WTC11 (cell line): ENCODE data around the gene SLC16A10. TPM values are rescaled to one million over a fixed set of nuclear protein-coding genes. Genes with fewer than 3 reads are reported as not detected.

Experiments used
- ATAC-seq: fragments of 200-7000 bp; cut with Tn5 transposase; 2 replicates; pipeline ENCODE4 v1.10.0; 2021; ENCODE audit warnings: mild to moderate bottlenecking, moderate library complexity
- CTCF ChIA-PET: fragments of 300-600 bp; sonication (Branson Sonifier 250); formaldehyde crosslinking; loops from one replicate; lab custom pipeline; 2021; ENCODE audit warnings: antibody characterized with exemption; lab: Charles Lee
- POLR2A ChIA-PET: fragments of 350-600 bp; sonication (Branson Sonifier 250); formaldehyde crosslinking; loops from one replicate; lab custom pipeline; 2021; ENCODE audit warnings: antibody characterized with exemption; lab: Charles Lee
- DNase-seq: peaks from one replicate; pipeline ENCODE4 v3.0.0; 2021; ENCODE audit warnings: low spot score
- H3K27ac Mint-ChIP-seq: 2 replicates; pipeline ENCODE4 v1.8.0; 2021; ENCODE audit warnings: mixed read lengths
- H3K27me3 Mint-ChIP-seq: 2 replicates; pipeline ENCODE4 v1.8.0; 2021; ENCODE audit warnings: low read depth, mild to moderate bottlenecking, moderate library complexity, mixed read lengths
- H3K36me3 Mint-ChIP-seq: 2 replicates; pipeline ENCODE4 v1.8.0; 2021; ENCODE audit warnings: mixed read lengths
- H3K4me1 Mint-ChIP-seq: 2 replicates; pipeline ENCODE4 v1.8.0; 2022; ENCODE audit warnings: mixed read lengths
- H3K4me3 Mint-ChIP-seq: 2 replicates; pipeline ENCODE4 v1.8.0; 2021; ENCODE audit warnings: mild to moderate bottlenecking, moderate library complexity, mixed read lengths
- H3K9me3 Mint-ChIP-seq: 2 replicates; pipeline ENCODE4 v1.8.0; 2021; ENCODE audit warnings: mixed read lengths
- ATF3 ChIP-seq: sonication (generic); formaldehyde crosslinking; conservative IDR thresholded peaks from 2 replicates; pipeline ENCODE4 v1.8.1; 2022; ENCODE audit warnings: mild to moderate bottlenecking, missing genetic modification reagents
- E2F1 ChIP-seq: sonication (generic); formaldehyde crosslinking; IDR thresholded peaks from 2 replicates; pipeline ENCODE4 v1.8.0; 2022; ENCODE audit warnings: mild to moderate bottlenecking, missing genetic modification reagents
- IRF2 ChIP-seq: sonication (generic); formaldehyde crosslinking; IDR thresholded peaks from 2 replicates; pipeline ENCODE4 v1.8.0; 2022; ENCODE audit warnings: low read depth, missing genetic modification reagents, borderline replicate concordance
- JAZF1 ChIP-seq: fragments of 250-450 bp; sonication (Bioruptor Pico); IDR thresholded peaks from 2 replicates; pipeline ENCODE4 v1.9.0; 2021; ENCODE audit warnings: moderate library complexity, mild to moderate bottlenecking, inconsistent platforms
- KAT7 ChIP-seq: sonication (generic); formaldehyde crosslinking; IDR thresholded peaks from 2 replicates; pipeline ENCODE4 v1.8.1; 2023; ENCODE audit warnings: missing genetic modification reagents, mild to moderate bottlenecking, borderline replicate concordance
- NFATC4 ChIP-seq: fragments of 250-450 bp; sonication (Bioruptor Pico); IDR thresholded peaks from 2 replicates; pipeline ENCODE4 v1.9.0; 2021; ENCODE audit warnings: mild to moderate bottlenecking
- OVOL2 ChIP-seq: fragments of 250-450 bp; sonication (Bioruptor Pico); IDR thresholded peaks from 2 replicates; pipeline ENCODE4 v1.9.0; 2021; ENCODE audit warnings: mild to moderate bottlenecking, borderline replicate concordance
- PRRX2 ChIP-seq: fragments of 250-450 bp; sonication (Bioruptor Pico); IDR thresholded peaks from 2 replicates; pipeline ENCODE4 v1.8.0; 2021; ENCODE audit warnings: mild to moderate bottlenecking
- SOX15 ChIP-seq: fragments of 250-450 bp; sonication (Bioruptor Pico); IDR thresholded peaks from 2 replicates; pipeline ENCODE4 v1.9.0; 2021; ENCODE audit warnings: mild to moderate bottlenecking
- ZBTB43 ChIP-seq: sonication (generic); formaldehyde crosslinking; IDR thresholded peaks from 2 replicates; pipeline ENCODE4 v1.8.1; 2023; ENCODE audit warnings: mild to moderate bottlenecking, missing genetic modification reagents
- ZNF232 ChIP-seq: sonication (generic); formaldehyde crosslinking; IDR thresholded peaks from 2 replicates; pipeline ENCODE4 v1.8.0; 2022; ENCODE audit warnings: mild to moderate bottlenecking, missing genetic modification reagents
- ZNF317 ChIP-seq: sonication (generic); formaldehyde crosslinking; IDR thresholded peaks from 2 replicates; pipeline ENCODE4 v1.8.1; 2023; ENCODE audit warnings: low read depth, mild to moderate bottlenecking, moderate library complexity, missing genetic modification reagents, borderline replicate concordance
- ZNF425 ChIP-seq: fragments of 250-450 bp; sonication (Bioruptor Pico); conservative IDR thresholded peaks from 2 replicates; pipeline ENCODE4 v1.9.0; 2021; ENCODE audit warnings: mild to moderate bottlenecking
- total RNA-seq: library from RNA; stranded (reverse); gene quantifications from 3 replicates; pipeline ENCODE4 v1.2.3, GENCODE V29; 2021
- TF ChIP-seq, protein P1 (sequence below): fragments of 200-600 bp; IDR thresholded peaks from 2 replicates; pipeline ENCODE4 v1.8.0; 2022; ENCODE audit warnings: antibody characterized with exemption
- TF ChIP-seq, protein P2 (sequence below): sonication (generic); formaldehyde crosslinking; IDR thresholded peaks from 2 replicates; pipeline ENCODE4 v1.8.1; 2023; ENCODE audit warnings: mild to moderate bottlenecking, moderate library complexity, missing genetic modification reagents
- TF ChIP-seq, protein P3 (sequence below): sonication (generic); formaldehyde crosslinking; IDR thresholded peaks from 2 replicates; pipeline ENCODE4 v1.8.0; 2023; ENCODE audit warnings: mild to moderate bottlenecking, missing genetic modification reagents
- TF ChIP-seq, protein P4 (sequence below): sonication (generic); formaldehyde crosslinking; conservative IDR thresholded peaks from 2 replicates; pipeline ENCODE4 v1.8.1; 2023; ENCODE audit warnings: mild to moderate bottlenecking, low read depth, missing genetic modification reagents, moderate library complexity

The SLC16A10 gene
- total RNA-seq, 1 experiment from 2014 or later: 18.4 TPM

GRCh38 chr6:111114482-111114881 is 27.2 kb downstream of the SLC16A10 start:
- ATAC-seq: no peak
- no peak for DNase-seq
- Mint-ChIP-seq H3K4me3 (no peak overlapping the region), H3K4me1 (peaks cover 16% of the 10 kb centered on the region), H3K9me3 (no peaks in the 10 kb centered on the region), H3K27ac (no peak overlapping the region), H3K36me3 (no peaks in the 10 kb centered on the region), H3K27me3 (no peaks in the 10 kb centered on the region)
- POLR2A ChIA-PET: no interaction called here
- TF ChIP-seq PRRX2 (CRISPR knock-in tag): no peak
- TF ChIP-seq ZBTB43: no peak
- CTCF ChIA-PET: no interaction called here

DNA sequence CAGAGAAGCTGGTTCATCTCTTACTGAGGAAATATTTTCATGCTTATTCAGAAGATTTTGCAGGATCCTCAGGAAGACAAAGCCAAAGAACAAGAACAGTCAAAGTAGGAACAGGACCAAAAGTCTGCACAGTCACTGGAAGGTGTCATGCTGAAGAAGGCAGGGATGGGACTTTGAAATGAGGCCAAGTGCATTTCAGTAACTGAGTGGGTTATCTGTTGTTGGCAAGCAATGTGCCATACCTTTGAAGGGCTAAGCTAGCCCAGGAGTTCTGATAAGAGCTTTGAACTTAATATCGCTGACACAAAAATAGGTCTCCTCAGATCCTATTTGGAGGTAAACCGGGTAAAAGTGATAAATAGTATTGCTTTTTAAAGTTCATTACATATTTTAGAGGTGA is 31.5 kb downstream of the SLC16A10 start:
- H3K4me3 Mint-ChIP-seq: no peak overlapping the region
- no peaks in the 10 kb centered on the region for H3K9me3 Mint-ChIP-seq
- H3K36me3 Mint-ChIP-seq: no peaks in the 10 kb centered on the region
- CTCF ChIA-PET: interaction anchor here (0.6 kb wide), 1 partner anchor 214 kb away, joined by 3 read pairs; no protein-coding TSS in a partner anchor
- DNase-seq: no peak
- no peaks in the 10 kb centered on the region for H3K27me3 Mint-ChIP-seq
- ATAC-seq: no peak
- H3K27ac Mint-ChIP-seq: no peak overlapping the region
- H3K4me1 Mint-ChIP-seq: peaks cover 8% of the 10 kb centered on the region
- POLR2A ChIA-PET: no interaction called here
- no peak for TF ChIP-seq IRF2 (CRISPR knock-in tag)
- no peak for TF ChIP-seq E2F1
- TF ChIP-seq ZNF425: no peak
- no peak for TF ChIP-seq ATF3 (CRISPR knock-in tag)
- TF ChIP-seq, protein P1, sequence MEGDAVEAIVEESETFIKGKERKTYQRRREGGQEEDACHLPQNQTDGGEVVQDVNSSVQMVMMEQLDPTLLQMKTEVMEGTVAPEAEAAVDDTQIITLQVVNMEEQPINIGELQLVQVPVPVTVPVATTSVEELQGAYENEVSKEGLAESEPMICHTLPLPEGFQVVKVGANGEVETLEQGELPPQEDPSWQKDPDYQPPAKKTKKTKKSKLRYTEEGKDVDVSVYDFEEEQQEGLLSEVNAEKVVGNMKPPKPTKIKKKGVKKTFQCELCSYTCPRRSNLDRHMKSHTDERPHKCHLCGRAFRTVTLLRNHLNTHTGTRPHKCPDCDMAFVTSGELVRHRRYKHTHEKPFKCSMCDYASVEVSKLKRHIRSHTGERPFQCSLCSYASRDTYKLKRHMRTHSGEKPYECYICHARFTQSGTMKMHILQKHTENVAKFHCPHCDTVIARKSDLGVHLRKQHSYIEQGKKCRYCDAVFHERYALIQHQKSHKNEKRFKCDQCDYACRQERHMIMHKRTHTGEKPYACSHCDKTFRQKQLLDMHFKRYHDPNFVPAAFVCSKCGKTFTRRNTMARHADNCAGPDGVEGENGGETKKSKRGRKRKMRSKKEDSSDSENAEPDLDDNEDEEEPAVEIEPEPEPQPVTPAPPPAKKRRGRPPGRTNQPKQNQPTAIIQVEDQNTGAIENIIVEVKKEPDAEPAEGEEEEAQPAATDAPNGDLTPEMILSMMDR: no peak

DNA sequence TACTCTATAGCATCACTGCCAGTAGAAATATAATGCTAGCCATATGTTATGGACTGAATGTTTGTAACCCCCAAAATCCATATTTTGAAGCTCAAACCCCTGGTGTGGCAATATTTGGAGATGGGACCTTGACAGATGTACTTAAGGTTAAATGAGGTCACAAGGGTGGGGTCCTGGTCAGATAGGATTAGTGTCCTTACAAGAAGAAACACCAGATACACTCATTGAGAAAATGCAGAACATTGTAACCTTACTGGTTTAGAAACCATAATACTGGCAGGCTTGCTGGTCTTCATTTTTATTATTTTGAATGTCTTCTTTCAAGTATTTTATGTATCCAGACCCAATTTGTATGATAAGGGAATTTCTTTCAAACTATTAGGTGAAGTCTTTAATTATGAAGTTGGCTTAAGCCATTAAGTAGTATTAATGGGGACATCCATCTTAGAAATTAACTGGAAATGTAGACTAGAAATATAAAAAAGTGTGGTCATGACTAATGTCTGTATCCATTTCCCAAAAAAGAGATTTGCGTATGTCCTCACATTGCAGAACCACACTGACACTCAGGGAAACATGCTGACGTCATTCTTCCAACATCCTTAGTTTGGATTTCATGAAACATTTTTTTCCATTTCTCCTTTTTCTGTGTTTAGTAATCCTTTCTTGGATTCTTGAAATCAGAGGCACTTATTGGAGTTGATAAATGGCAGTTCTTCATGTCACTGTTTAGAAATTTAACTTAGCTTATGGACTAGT is 32.4 kb downstream of the SLC16A10 start:
- ATAC-seq: no peak
- DNase-seq: no peak
- POLR2A ChIA-PET: no interaction called here
- H3K4me3 Mint-ChIP-seq: no peak overlapping the region
- H3K27me3 Mint-ChIP-seq: no peaks in the 10 kb centered on the region
- H3K9me3 Mint-ChIP-seq: no peaks in the 10 kb centered on the region
- H3K36me3 Mint-ChIP-seq: no peaks in the 10 kb centered on the region
- CTCF ChIA-PET: no interaction called here
- no peak overlapping the region for H3K27ac Mint-ChIP-seq
- peaks cover 3% of the 10 kb centered on the region for H3K4me1 Mint-ChIP-seq
- no peak for TF ChIP-seq ZNF317 (CRISPR knock-in tag)
- no peak for TF ChIP-seq JAZF1
- no peak for TF ChIP-seq KAT7 (CRISPR knock-in tag)
- TF ChIP-seq, protein P2, sequence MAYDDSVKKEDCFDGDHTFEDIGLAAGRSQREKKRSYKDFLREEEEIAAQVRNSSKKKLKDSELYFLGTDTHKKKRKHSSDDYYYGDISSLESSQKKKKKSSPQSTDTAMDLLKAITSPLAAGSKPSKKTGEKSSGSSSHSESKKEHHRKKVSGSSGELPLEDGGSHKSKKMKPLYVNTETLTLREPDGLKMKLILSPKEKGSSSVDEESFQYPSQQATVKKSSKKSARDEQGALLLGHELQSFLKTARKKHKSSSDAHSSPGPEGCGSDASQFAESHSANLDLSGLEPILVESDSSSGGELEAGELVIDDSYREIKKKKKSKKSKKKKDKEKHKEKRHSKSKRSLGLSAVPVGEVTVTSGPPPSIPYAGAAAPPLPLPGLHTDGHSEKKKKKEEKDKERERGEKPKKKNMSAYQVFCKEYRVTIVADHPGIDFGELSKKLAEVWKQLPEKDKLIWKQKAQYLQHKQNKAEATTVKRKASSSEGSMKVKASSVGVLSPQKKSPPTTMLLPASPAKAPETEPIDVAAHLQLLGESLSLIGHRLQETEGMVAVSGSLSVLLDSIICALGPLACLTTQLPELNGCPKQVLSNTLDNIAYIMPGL (CRISPR knock-in tag): no peak
- no peak for TF ChIP-seq SOX15
- TF ChIP-seq ZNF232 (CRISPR knock-in tag): no peak
- TF ChIP-seq, protein P3, sequence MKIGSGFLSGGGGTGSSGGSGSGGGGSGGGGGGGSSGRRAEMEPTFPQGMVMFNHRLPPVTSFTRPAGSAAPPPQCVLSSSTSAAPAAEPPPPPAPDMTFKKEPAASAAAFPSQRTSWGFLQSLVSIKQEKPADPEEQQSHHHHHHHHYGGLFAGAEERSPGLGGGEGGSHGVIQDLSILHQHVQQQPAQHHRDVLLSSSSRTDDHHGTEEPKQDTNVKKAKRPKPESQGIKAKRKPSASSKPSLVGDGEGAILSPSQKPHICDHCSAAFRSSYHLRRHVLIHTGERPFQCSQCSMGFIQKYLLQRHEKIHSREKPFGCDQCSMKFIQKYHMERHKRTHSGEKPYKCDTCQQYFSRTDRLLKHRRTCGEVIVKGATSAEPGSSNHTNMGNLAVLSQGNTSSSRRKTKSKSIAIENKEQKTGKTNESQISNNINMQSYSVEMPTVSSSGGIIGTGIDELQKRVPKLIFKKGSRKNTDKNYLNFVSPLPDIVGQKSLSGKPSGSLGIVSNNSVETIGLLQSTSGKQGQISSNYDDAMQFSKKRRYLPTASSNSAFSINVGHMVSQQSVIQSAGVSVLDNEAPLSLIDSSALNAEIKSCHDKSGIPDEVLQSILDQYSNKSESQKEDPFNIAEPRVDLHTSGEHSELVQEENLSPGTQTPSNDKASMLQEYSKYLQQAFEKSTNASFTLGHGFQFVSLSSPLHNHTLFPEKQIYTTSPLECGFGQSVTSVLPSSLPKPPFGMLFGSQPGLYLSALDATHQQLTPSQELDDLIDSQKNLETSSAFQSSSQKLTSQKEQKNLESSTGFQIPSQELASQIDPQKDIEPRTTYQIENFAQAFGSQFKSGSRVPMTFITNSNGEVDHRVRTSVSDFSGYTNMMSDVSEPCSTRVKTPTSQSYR (CRISPR knock-in tag): no peak
- TF ChIP-seq, protein P4, sequence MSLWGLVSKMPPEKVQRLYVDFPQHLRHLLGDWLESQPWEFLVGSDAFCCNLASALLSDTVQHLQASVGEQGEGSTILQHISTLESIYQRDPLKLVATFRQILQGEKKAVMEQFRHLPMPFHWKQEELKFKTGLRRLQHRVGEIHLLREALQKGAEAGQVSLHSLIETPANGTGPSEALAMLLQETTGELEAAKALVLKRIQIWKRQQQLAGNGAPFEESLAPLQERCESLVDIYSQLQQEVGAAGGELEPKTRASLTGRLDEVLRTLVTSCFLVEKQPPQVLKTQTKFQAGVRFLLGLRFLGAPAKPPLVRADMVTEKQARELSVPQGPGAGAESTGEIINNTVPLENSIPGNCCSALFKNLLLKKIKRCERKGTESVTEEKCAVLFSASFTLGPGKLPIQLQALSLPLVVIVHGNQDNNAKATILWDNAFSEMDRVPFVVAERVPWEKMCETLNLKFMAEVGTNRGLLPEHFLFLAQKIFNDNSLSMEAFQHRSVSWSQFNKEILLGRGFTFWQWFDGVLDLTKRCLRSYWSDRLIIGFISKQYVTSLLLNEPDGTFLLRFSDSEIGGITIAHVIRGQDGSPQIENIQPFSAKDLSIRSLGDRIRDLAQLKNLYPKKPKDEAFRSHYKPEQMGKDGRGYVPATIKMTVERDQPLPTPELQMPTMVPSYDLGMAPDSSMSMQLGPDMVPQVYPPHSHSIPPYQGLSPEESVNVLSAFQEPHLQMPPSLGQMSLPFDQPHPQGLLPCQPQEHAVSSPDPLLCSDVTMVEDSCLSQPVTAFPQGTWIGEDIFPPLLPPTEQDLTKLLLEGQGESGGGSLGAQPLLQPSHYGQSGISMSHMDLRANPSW (CRISPR knock-in tag): no peak
- TF ChIP-seq OVOL2 (CRISPR knock-in tag): no peak
- no peak for TF ChIP-seq NFATC4 (CRISPR knock-in tag)
